Measurements from ENCODE around the gene THOC6.

THOC6 gene

GRCh38 chr16:3026003-3026378, 2.2 kb downstream of the THOC6 start:
- no peak overlapping the region for H3K4me3 ChIP-seq (ENCODE audit: low read length)
- TF ChIP-seq CTCF (IDR thresholded peaks at IDR 0.05; ENCODE audit: insufficient read depth, low read depth, low read length, missing control alignments): no peak
- DNase-seq (ENCODE audit: low read depth): no peak

GRCh38 chr16:3026609-3027488, 3.0 kb downstream of the THOC6 start:
- no peak for DNase-seq (ENCODE audit: low read depth)
- no peak overlapping the region for H3K4me3 ChIP-seq (ENCODE audit: low read length)
- no peak for TF ChIP-seq CTCF (IDR thresholded peaks at IDR 0.05; ENCODE audit: insufficient read depth, low read depth, low read length, missing control alignments)

GRCh38 chr16:3027489-3027795, 3.6 kb downstream of the THOC6 start:
- H3K4me3 ChIP-seq (ENCODE audit: low read length): no peak overlapping the region
- no peak for DNase-seq (ENCODE audit: low read depth)
- TF ChIP-seq CTCF (IDR thresholded peaks at IDR 0.05; ENCODE audit: insufficient read depth, low read depth, low read length, missing control alignments): no peak

- DNase-seq (ENCODE audit: low read depth): peak; percentile 91
- TF ChIP-seq CTCF (IDR thresholded peaks at IDR 0.05; ENCODE audit: insufficient read depth, low read depth, low read length, missing control alignments): peak; percentile 75
- no peak overlapping the region for H3K4me3 ChIP-seq (ENCODE audit: low read length)
Measured at GRCh38 chr16:3027983-3028715, 4.3 kb downstream of the THOC6 start.

GRCh38 chr16:3028716-3029319, 5.0 kb downstream of the THOC6 start:
- no peak for TF ChIP-seq CTCF (IDR thresholded peaks at IDR 0.05; ENCODE audit: insufficient read depth, low read depth, low read length, missing control alignments)
- DNase-seq (ENCODE audit: low read depth): no peak
- no peak overlapping the region for H3K4me3 ChIP-seq (ENCODE audit: low read length)

GRCh38 chr16:3029491-3030221, 5.8 kb downstream of the THOC6 start:
- H3K4me3 ChIP-seq (ENCODE audit: low read length): no peak overlapping the region
- TF ChIP-seq CTCF (IDR thresholded peaks at IDR 0.05; ENCODE audit: insufficient read depth, low read depth, low read length, missing control alignments): no peak
- DNase-seq (ENCODE audit: low read depth): peak; percentile 60

All from epithelial cell of esophagus (primary cell).